Caco-2 (cell line): ENCODE results near the gene AGTPBP1. TPM values are rescaled to one million over a fixed set of nuclear protein-coding genes. Genes with fewer than 3 reads are reported as not detected.

Experiments
- BruUV-seq: library from RNA; stranded (reverse); fragments of 400-500 nt; replicated peaks from 2 replicates; lab custom pipeline; 2021; lab: Mats Ljungman, UMichigan
- CTCF ChIA-PET: fragments of 300-600 bp; sonication (Branson Sonifier 250); formaldehyde crosslinking; loops from one replicate; lab custom pipeline; 2022; ENCODE audit warnings: antibody characterized with exemption; lab: Charles Lee
- POLR2A ChIA-PET: fragments of 300-600 bp; sonication (Branson Sonifier 250); formaldehyde crosslinking; loops from one replicate; lab custom pipeline; 2022; ENCODE audit warnings: antibody characterized with exemption; lab: Charles Lee
- DNase-seq, 2 experiments: peaks; one replicate each; pipeline versions ENCODE4 v3.0.0 to v3.0.0-alpha.2; 2020 to 2022
- H3K27me3 ChIP-seq: replicated peaks from 2 replicates; pipeline ENCODE4 v1.6.0; 2011; ENCODE audit warnings: low read length; ENCODE audit not compliant: control insufficient read depth, insufficient read depth
- H3K36me3 ChIP-seq: 2 replicates; pipeline ENCODE4 v1.5.1; 2011; ENCODE audit warnings: low read length; ENCODE audit not compliant: control insufficient read depth, insufficient read depth
- H3K4me1 ChIP-seq: fragments of 250-450 bp; sonication (Bioruptor Pico); 2 replicates; pipeline ENCODE4 v1.5.1; 2020; ENCODE audit warnings: mild to moderate bottlenecking
- H3K4me3 ChIP-seq: 2 replicates; pipeline ENCODE4 v1.5.1; 2011; ENCODE audit warnings: low read depth, mild to moderate bottlenecking, control low read depth, low read length
- H3K9me3 ChIP-seq: fragments of 250-450 bp; sonication (Bioruptor Pico); 2 replicates; pipeline ENCODE4 v1.5.1; 2020; ENCODE audit warnings: mild to moderate bottlenecking, moderate library complexity
- H3K27ac Mint-ChIP-seq: one replicate; pipeline ENCODE4 v1.8.0; 2022; ENCODE audit warnings: mixed read lengths; ENCODE audit not compliant: unreplicated experiment
- H3K27me3 Mint-ChIP-seq: one replicate; pipeline ENCODE4 v1.8.0; 2022; ENCODE audit warnings: mixed read lengths; ENCODE audit not compliant: insufficient read depth, unreplicated experiment
- H3K36me3 Mint-ChIP-seq: one replicate; pipeline ENCODE4 v1.8.0; 2022; ENCODE audit warnings: mild to moderate bottlenecking, mixed read lengths; ENCODE audit not compliant: insufficient read depth, unreplicated experiment
- H3K4me1 Mint-ChIP-seq: one replicate; pipeline ENCODE4 v1.8.0; 2022; ENCODE audit warnings: low read depth, mixed read lengths; ENCODE audit not compliant: unreplicated experiment
- H3K4me3 Mint-ChIP-seq: one replicate; pipeline ENCODE4 v1.8.0; 2022; ENCODE audit warnings: mild to moderate bottlenecking, moderate library complexity, mixed read lengths; ENCODE audit not compliant: unreplicated experiment
- H3K9me3 Mint-ChIP-seq: one replicate; pipeline ENCODE4 v1.8.0; 2022; ENCODE audit warnings: mixed read lengths; ENCODE audit not compliant: unreplicated experiment
- CTCF ChIP-seq, 2 experiments: fragments of 200-600 bp in 1 of 2; IDR thresholded peaks; 1 replicate in 1 of 2; 2 replicates in 1 of 2; pipeline versions ENCODE4 v1.5.1 to v1.8.0; 2011 to 2022; ENCODE audit warnings: antibody characterized with exemption in 1 of 2, control low read depth in 1 of 2, inconsistent platforms in 1 of 2, low read depth in 1 of 2, low read length in 1 of 2, mild to moderate bottlenecking in 1 of 2, moderate library complexity in 1 of 2; ENCODE audit not compliant: insufficient read depth in 1 of 2, severe bottlenecking in 1 of 2, unreplicated experiment in 1 of 2
- intact Hi-C: fragments of 100-400 bp; cut with micrococcal nuclease; formaldehyde crosslinking; loops from one replicate; pipeline ENCODE4 v1.10.0; 2022; ENCODE audit not compliant: unreplicated experiment
- total RNA-seq: library from RNA; stranded (reverse); gene quantifications from 2 replicates; pipeline ENCODE4 v1.2.3, GENCODE V29; 2022

Gene AGTPBP1
- total RNA-seq, 1 experiment from 2014 or later = 14.0 TPM

GRCh38 chr9:85667374-85667773, 74.4 kb downstream of the AGTPBP1 start:
- no peak for TF ChIP-seq CTCF (IDR thresholded peaks at IDR 0.05; ENCODE audit: insufficient read depth in 1 of 2, low read depth in 1 of 2, low read length in 1 of 2, severe bottlenecking in 1 of 2, unreplicated experiment in 1 of 2)
- Histone ChIP-seq H3K36me3 (no peaks in the 10 kb centered on the region), H3K9me3 (no peaks in the 10 kb centered on the region), H3K4me1 (no peaks in the 10 kb centered on the region), H3K27me3 (no peaks in the 10 kb centered on the region), H3K4me3 (no peak overlapping the region)
- Mint-ChIP-seq H3K27me3 (no peaks in the 10 kb centered on the region), H3K4me3 (no peak overlapping the region), H3K9me3 (no peaks in the 10 kb centered on the region), H3K27ac (no peak overlapping the region), H3K4me1 (no peaks in the 10 kb centered on the region), H3K36me3 (no peaks in the 10 kb centered on the region)
- POLR2A ChIA-PET = no interaction called here
- CTCF ChIA-PET = no interaction called here
- BruUV-seq = no TSS peak
- DNase-seq = no peak
- intact Hi-C loops = no loop called here

DNA sequence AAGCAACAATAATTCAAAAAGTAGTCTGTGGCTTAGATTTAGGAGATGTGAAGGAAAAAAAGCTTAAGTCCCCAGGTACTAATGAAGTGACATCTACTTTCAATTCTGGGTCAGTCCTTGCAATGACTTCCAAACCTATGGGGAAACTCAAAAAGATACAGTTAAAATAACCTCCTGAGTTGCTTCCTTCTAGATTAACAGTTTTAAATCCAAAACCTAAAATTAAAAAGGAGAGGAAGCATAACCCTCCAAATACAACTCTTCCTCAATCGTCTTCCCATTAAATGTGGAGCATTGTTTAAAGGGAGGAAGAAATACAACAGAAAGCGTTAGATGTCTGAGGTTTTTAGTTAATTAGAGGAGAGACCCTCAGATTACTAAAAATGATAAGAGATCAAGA, 75.7 kb downstream of the AGTPBP1 start:
- intact Hi-C loops = no loop called here
- no peaks in the 10 kb centered on the region for H3K36me3 ChIP-seq
- H3K36me3 Mint-ChIP-seq = no peaks in the 10 kb centered on the region
- no peak for DNase-seq
- no peak overlapping the region for H3K4me3 Mint-ChIP-seq
- POLR2A ChIA-PET = no interaction called here
- H3K27ac Mint-ChIP-seq = no peak overlapping the region
- CTCF ChIA-PET = no interaction called here
- TF ChIP-seq CTCF (IDR thresholded peaks at IDR 0.05; ENCODE audit: insufficient read depth in 1 of 2, low read depth in 1 of 2, low read length in 1 of 2, severe bottlenecking in 1 of 2, unreplicated experiment in 1 of 2) = no peak
- H3K27me3 ChIP-seq = no peaks in the 10 kb centered on the region
- no peaks in the 10 kb centered on the region for H3K9me3 Mint-ChIP-seq
- BruUV-seq = no TSS peak
- no peaks in the 10 kb centered on the region for H3K27me3 Mint-ChIP-seq
- no peaks in the 10 kb centered on the region for H3K9me3 ChIP-seq
- H3K4me1 ChIP-seq = no peaks in the 10 kb centered on the region
- H3K4me1 Mint-ChIP-seq = no peaks in the 10 kb centered on the region
- H3K4me3 ChIP-seq = no peak overlapping the region

DNA sequence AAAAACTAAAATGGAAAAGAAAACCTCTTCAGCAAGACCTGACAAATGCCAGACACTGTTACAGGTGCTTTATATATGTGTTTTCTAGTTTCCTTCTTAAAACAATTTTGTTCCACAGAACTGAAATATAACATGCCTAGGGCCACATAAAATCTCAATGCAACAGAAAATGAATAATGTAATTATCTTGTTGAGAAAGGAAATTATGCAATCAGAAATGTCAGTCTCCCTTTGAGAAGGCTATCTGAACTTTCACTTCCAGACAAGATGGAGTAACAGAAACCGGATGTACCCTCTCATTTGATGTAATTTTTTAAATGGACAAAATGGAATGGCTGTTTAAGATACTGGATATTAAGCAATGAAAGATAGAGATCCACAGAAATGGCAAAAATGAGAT, 79.2 kb downstream of the AGTPBP1 start:
- intact Hi-C loops = no loop called here
- no peak for TF ChIP-seq CTCF (IDR thresholded peaks at IDR 0.05; ENCODE audit: insufficient read depth in 1 of 2, low read depth in 1 of 2, low read length in 1 of 2, severe bottlenecking in 1 of 2, unreplicated experiment in 1 of 2)
- Mint-ChIP-seq H3K36me3 (no peaks in the 10 kb centered on the region), H3K9me3 (no peaks in the 10 kb centered on the region), H3K4me1 (no peaks in the 10 kb centered on the region), H3K27ac (no peak overlapping the region), H3K27me3 (no peaks in the 10 kb centered on the region), H3K4me3 (no peak overlapping the region)
- Histone ChIP-seq H3K4me1 (no peaks in the 10 kb centered on the region), H3K27me3 (no peaks in the 10 kb centered on the region), H3K4me3 (no peak overlapping the region), H3K36me3 (no peaks in the 10 kb centered on the region), H3K9me3 (no peaks in the 10 kb centered on the region)
- no peak for DNase-seq
- ChIA-PET POLR2A (no interaction called here), CTCF (no interaction called here)
- no TSS peak for BruUV-seq
